ENCODE data around the gene MEP1A. TPM values are rescaled to one million over a fixed set of nuclear protein-coding genes. Genes with fewer than 3 reads are reported as not detected.

MEP1A gene
- total RNA-seq, 2 experiments from 2014 or later: not detected

GRCh38 chr6:46776070-46776712 is 17.0 kb upstream of the MEP1A start:
- ChIA-PET POLR2A (no interaction called here), CTCF (no interaction called here)

- ChIA-PET POLR2A (no interaction called here), CTCF (no interaction called here)
Measured at GRCh38 chr6:46777476-46778346, 15.5 kb upstream of the MEP1A start.

GRCh38 chr6:46781478-46782378 is 11.5 kb upstream of the MEP1A start:
- CTCF ChIA-PET: no interaction called here
- POLR2A ChIA-PET: no interaction called here

GRCh38 chr6:46784535-46784934 is 8.7 kb upstream of the MEP1A start:
- ChIA-PET POLR2A (no interaction called here), CTCF (no interaction called here)

- POLR2A ChIA-PET: no interaction called here
Measured at GRCh38 chr6:46787871-46788540, 5.2 kb upstream of the MEP1A start.

GRCh38 chr6:46788791-46789190 is 4.4 kb upstream of the MEP1A start:
- CTCF ChIA-PET: no interaction called here
- POLR2A ChIA-PET: no interaction called here

More at GRCh38 chr6:46787871-46788540, 5.2 kb upstream of the MEP1A start:
- CTCF ChIA-PET: no interaction called here

GRCh38 chr6:46789434-46790354 is 3.5 kb upstream of the MEP1A start:
- POLR2A ChIA-PET: no interaction called here
- CTCF ChIA-PET: no interaction called here

- POLR2A ChIA-PET: no interaction called here
- CTCF ChIA-PET: no interaction called here
Measured at GRCh38 chr6:46790355-46790874, 2.8 kb upstream of the MEP1A start.

GRCh38 chr6:46792635-46793034 is 554 bp upstream of the MEP1A start:
- ChIA-PET CTCF (no interaction called here), POLR2A (no interaction called here)

GRCh38 chr6:46794068-46794467 is 879 bp downstream of the MEP1A start:
- CTCF ChIA-PET: interaction anchor here (0.6 kb wide), 1 partner anchor 15 kb away, joined by 3 read pairs; no protein-coding TSS in a partner anchor
- POLR2A ChIA-PET: no interaction called here

GRCh38 chr6:46795816-46796215 is 2.6 kb downstream of the MEP1A start:
- POLR2A ChIA-PET: no interaction called here

GRCh38 chr6:46796848-46797580 is 3.8 kb downstream of the MEP1A start:
- ChIA-PET POLR2A (no interaction called here), CTCF (no interaction called here)

More at GRCh38 chr6:46795816-46796215, 2.6 kb downstream of the MEP1A start:
- CTCF ChIA-PET: no interaction called here

GRCh38 chr6:46799657-46800056 is 6.5 kb downstream of the MEP1A start:
- ChIA-PET CTCF (no interaction called here), POLR2A (no interaction called here)

GRCh38 chr6:46808806-46809205 is 15.6 kb downstream of the MEP1A start:
- ChIA-PET POLR2A (no interaction called here), CTCF (no interaction called here)

GRCh38 chr6:46815130-46815529 is 21.9 kb downstream of the MEP1A start:
- CTCF ChIA-PET: no interaction called here
- POLR2A ChIA-PET: no interaction called here

GRCh38 chr6:46816626-46817025 is 23.4 kb downstream of the MEP1A start:
- CTCF ChIA-PET: no interaction called here
- POLR2A ChIA-PET: no interaction called here

- CTCF ChIA-PET: no interaction called here
- POLR2A ChIA-PET: no interaction called here
Measured at GRCh38 chr6:46819561-46819960, 26.4 kb downstream of the MEP1A start.

- ChIA-PET CTCF (no interaction called here), POLR2A (no interaction called here)
Measured at GRCh38 chr6:46821458-46821881, 28.3 kb downstream of the MEP1A start.

Data from activated CD8-positive, alpha-beta memory T cell treated with anti-CD3 and anti-CD28 coated beads for 36 hours (primary cell).